Measurements from ENCODE around the gene MYO5A. TPM values are rescaled to one million over a fixed set of nuclear protein-coding genes. Genes with fewer than 3 reads are reported as not detected.
A peak's percentile ranks its signal among the peaks of the same experiment; 100 is the strongest.

The MYO5A gene
- total RNA-seq, 1 donor from 2014 or later = 31.2 TPM

GRCh38 chr15:52280326-52281084 is 248.2 kb downstream of the MYO5A start:
- Histone ChIP-seq H3K36me3 (no peaks in the 10 kb centered on the region), H3K4me3 (no peak overlapping the region), H3K27ac (no peak overlapping the region), H3K4me1 (no peaks in the 10 kb centered on the region), H3K9me3 (no peaks in the 10 kb centered on the region), H3K27me3 (no peaks in the 10 kb centered on the region)
- intact Hi-C loops (cut with DNase I) = no loop called here
- DNase-seq (ENCODE audit: extremely low spot score in 2 of 2) = peak in 1 of 2 donors; percentile 60
- TF ChIP-seq POLR2A (IDR thresholded peaks at IDR 0.05) (no peak), CTCF (IDR thresholded peaks at IDR 0.05) (no peak)

GRCh38 chr15:52278636-52279367 is 249.9 kb downstream of the MYO5A start:
- intact Hi-C loops (cut with DNase I) = no loop called here
- H3K27ac ChIP-seq = no peak overlapping the region
- H3K9me3 ChIP-seq = no peaks in the 10 kb centered on the region
- TF ChIP-seq CTCF (IDR thresholded peaks at IDR 0.05) (no peak), POLR2A (IDR thresholded peaks at IDR 0.05) (no peak)
- H3K36me3 ChIP-seq = no peaks in the 10 kb centered on the region
- DNase-seq (ENCODE audit: extremely low spot score in 2 of 2) = peak in 1 of 2 donors; percentile 71
- H3K27me3 ChIP-seq = no peaks in the 10 kb centered on the region
- no peaks in the 10 kb centered on the region for H3K4me1 ChIP-seq
- H3K4me3 ChIP-seq = no peak overlapping the region

- Histone ChIP-seq H3K9me3 (no peaks in the 10 kb centered on the region), H3K4me3 (no peak overlapping the region), H3K27me3 (no peaks in the 10 kb centered on the region), H3K36me3 (no peaks in the 10 kb centered on the region), H3K27ac (no peak overlapping the region), H3K4me1 (no peaks in the 10 kb centered on the region)
- intact Hi-C loops (cut with DNase I) = no loop called here
- DNase-seq (ENCODE audit: extremely low spot score in 2 of 2) = peak in 1 of 2 donors; percentile 29
- TF ChIP-seq CTCF (IDR thresholded peaks at IDR 0.05) = no peak
- no peak for TF ChIP-seq POLR2AphosphoS5 (IDR thresholded peaks at IDR 0.05; ENCODE audit: insufficient read depth in 1 of 2, low read depth in 1 of 2)
- TF ChIP-seq POLR2A (IDR thresholded peaks at IDR 0.05) = no peak
These were observed 250.5 kb downstream of the MYO5A start for GRCh38 chr15:52278135-52278534.

- peak in 1 of 2 donors; percentile 47 for DNase-seq (ENCODE audit: extremely low spot score in 2 of 2)
- Histone ChIP-seq H3K27me3 (no peaks in the 10 kb centered on the region), H3K36me3 (no peaks in the 10 kb centered on the region), H3K9me3 (no peaks in the 10 kb centered on the region), H3K4me3 (no peak overlapping the region), H3K27ac (no peak overlapping the region), H3K4me1 (no peaks in the 10 kb centered on the region)
- TF ChIP-seq POLR2A (IDR thresholded peaks at IDR 0.05) = no peak
- no peak for TF ChIP-seq CTCF (IDR thresholded peaks at IDR 0.05)
- TF ChIP-seq POLR2AphosphoS5 (IDR thresholded peaks at IDR 0.05; ENCODE audit: insufficient read depth in 1 of 2, low read depth in 1 of 2) = no peak
- intact Hi-C loops (cut with DNase I) = no loop called here
These were observed 251.1 kb downstream of the MYO5A start for GRCh38 chr15:52277575-52277974.

GRCh38 chr15:52276256-52276770 is 252.4 kb downstream of the MYO5A start:
- H3K4me1 ChIP-seq = no peaks in the 10 kb centered on the region
- no peak overlapping the region for H3K27ac ChIP-seq

More at GRCh38 chr15:52276256-52276770, 252.4 kb downstream of the MYO5A start:
- Histone ChIP-seq H3K36me3 (no peaks in the 10 kb centered on the region), H3K27me3 (no peaks in the 10 kb centered on the region), H3K9me3 (no peaks in the 10 kb centered on the region), H3K4me3 (no peak overlapping the region)
- DNase-seq (ENCODE audit: extremely low spot score in 2 of 2) = peak in 1 of 2 donors; percentile 64
- intact Hi-C loops (cut with DNase I) = no loop called here
- TF ChIP-seq POLR2A (IDR thresholded peaks at IDR 0.05) = no peak
- TF ChIP-seq POLR2AphosphoS5 (IDR thresholded peaks at IDR 0.05; ENCODE audit: insufficient read depth in 1 of 2, low read depth in 1 of 2) = no peak
- no peak for TF ChIP-seq CTCF (IDR thresholded peaks at IDR 0.05)
